Transverse colon (tissue), 4 donors: Measurements from ENCODE around the gene AKR1E2. TPM values are rescaled to one million over a fixed set of nuclear protein-coding genes. Genes with fewer than 3 reads are reported as not detected.

Experiments
- DNase-seq: peaks from one replicate; pipeline ENCODE4 v3.0.0-alpha.2; 2019
- H3K27ac ChIP-seq, 4 donors: fragments of 200-600 bp; sonication (generic); 2 replicates each; pipeline ENCODE4 v1.5.1; 2016 to 2018; ENCODE audit warnings: inconsistent platforms in 4 of 4
- H3K27me3 ChIP-seq: fragments of 200-600 bp; sonication (generic); 2 replicates; pipeline ENCODE4 v1.5.1; 2017; ENCODE audit warnings: inconsistent platforms
- H3K36me3 ChIP-seq, 4 donors: fragments of 200-600 bp; sonication (generic); 2 replicates each; pipeline ENCODE4 v1.5.1; 2017 to 2019; ENCODE audit warnings: inconsistent platforms in 4 of 4
- H3K4me1 ChIP-seq, 4 donors: fragments of 200-600 bp; sonication (generic); 2 replicates each; pipeline ENCODE4 v1.5.1; 2017 to 2020; ENCODE audit warnings: inconsistent platforms in 4 of 4
- H3K4me3 ChIP-seq, 4 donors: fragments of 200-600 bp; sonication (generic); 1 replicate in 1 of 4; 2 replicates in 3 of 4; pipeline versions ENCODE4 v1.5.1 to v1.6.1; 2017 to 2019; ENCODE audit warnings: inconsistent platforms in 4 of 4
- H3K9me3 ChIP-seq, 2 donors: fragments of 200-600 bp; sonication (generic); 2 replicates each; pipeline ENCODE4 v1.5.1; 2017 to 2019; ENCODE audit warnings: inconsistent platforms in 2 of 2
- EP300 ChIP-seq: sonication (generic); formaldehyde crosslinking; IDR thresholded peaks from one replicate; pipeline ENCODE4 v1.6.1; 2017; ENCODE audit warnings: antibody characterized with exemption, low read depth
- POLR2A ChIP-seq: fragments of 450-650 bp; IDR thresholded peaks from one replicate; pipeline ENCODE4 v1.6.1; 2016; ENCODE audit warnings: antibody characterized with exemption, mild to moderate bottlenecking, moderate library complexity
- POLR2AphosphoS5 ChIP-seq, 3 donors: sonication (generic); formaldehyde crosslinking; IDR thresholded peaks; one replicate each; pipeline ENCODE4 v1.6.1; 2016; ENCODE audit warnings: antibody characterized with exemption in 3 of 3
- WGBS, 2 donors: methylation state at CpG; one replicate each; pipeline ENCODE4 v1.1.5; 2018; ENCODE audit warnings: low coverage in 1 of 2; 5-methylcytosine and 5-hydroxymethylcytosine counted together
- in situ Hi-C, 4 donors: fragments of 200-750 bp; cut with MboI; loops; one replicate each; pipeline versions ENCODE4 v1.15.0 to v1.15.1; 2017; ENCODE audit warnings: low sequenced_read_pairs in 3 of 4, low pct_ligation_motif_present in 1 of 4, low pct_unique_long_range_greater_than_20kb in 1 of 4
- intact Hi-C: fragments of 100-400 bp; cut with DNase I; formaldehyde crosslinking; loops from one replicate; pipeline ENCODE4 v1.15.1; 2023; ENCODE audit warnings: low total_unique reads
- total RNA-seq, 4 donors: library from RNA; depleted of rRNA; stranded (reverse); fragments of >200 nt; gene quantifications; one replicate each; pipeline ENCODE4 v1.1.0, GENCODE V29; 2016
- TF ChIP-seq, protein P1 (sequence below), 5 experiments: fragments of 200-600 bp in 3 of 5; fragments of 450-650 bp in 2 of 5; sonication (generic) in 3 of 5; IDR thresholded peaks; 1 replicate in 2 of 5; 2 replicates in 3 of 5; pipeline ENCODE4 v1.5.1; 2016 to 2017; ENCODE audit warnings: antibody characterized with exemption in 5 of 5, inconsistent platforms in 3 of 5, mild to moderate bottlenecking in 2 of 5, moderate library complexity in 1 of 5

AKR1E2 gene
- total RNA-seq, 4 donors from 2014 or later, result 3.8 to 34.8 (median 5.3) TPM

DNA sequence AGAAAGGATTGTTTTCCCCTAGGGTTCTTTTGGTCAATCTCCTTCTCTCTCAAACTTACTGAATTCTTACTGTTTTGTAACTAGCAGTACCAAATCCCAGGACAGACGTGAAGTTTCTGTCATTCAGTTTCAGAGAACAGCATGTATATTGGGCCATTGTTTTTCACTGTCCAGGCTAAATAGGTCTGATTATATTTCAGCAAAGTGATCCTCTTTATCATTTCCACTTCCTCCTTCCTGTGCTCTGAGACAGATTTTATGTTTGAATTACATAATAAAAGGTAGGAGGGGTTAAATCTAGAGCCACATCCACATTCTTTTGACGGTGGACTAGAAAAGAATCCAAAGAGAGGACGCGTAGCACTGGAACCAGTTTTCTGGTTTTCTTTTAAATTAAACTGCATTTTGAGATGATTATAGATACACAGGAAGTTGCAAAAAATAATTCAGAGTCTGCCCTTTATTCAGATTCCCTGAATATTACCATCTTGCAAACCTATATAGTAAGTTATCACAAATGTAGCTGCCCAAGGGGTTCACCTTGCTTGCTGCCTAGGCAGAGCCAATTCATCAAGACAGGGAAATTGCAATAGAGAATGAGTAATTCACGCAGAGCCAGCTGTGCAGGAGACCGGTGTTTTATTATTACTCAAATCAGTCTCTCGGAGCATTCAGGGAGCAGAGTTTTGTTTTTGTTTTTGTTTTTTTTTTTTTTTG, 40.1 kb downstream of the AKR1E2 start:
- DNase-seq, result no peak
- H3K4me3 ChIP-seq, result no peak overlapping the region
- TF ChIP-seq EP300, result no peak
- no peak for TF ChIP-seq POLR2A
- TF ChIP-seq, protein P1, sequence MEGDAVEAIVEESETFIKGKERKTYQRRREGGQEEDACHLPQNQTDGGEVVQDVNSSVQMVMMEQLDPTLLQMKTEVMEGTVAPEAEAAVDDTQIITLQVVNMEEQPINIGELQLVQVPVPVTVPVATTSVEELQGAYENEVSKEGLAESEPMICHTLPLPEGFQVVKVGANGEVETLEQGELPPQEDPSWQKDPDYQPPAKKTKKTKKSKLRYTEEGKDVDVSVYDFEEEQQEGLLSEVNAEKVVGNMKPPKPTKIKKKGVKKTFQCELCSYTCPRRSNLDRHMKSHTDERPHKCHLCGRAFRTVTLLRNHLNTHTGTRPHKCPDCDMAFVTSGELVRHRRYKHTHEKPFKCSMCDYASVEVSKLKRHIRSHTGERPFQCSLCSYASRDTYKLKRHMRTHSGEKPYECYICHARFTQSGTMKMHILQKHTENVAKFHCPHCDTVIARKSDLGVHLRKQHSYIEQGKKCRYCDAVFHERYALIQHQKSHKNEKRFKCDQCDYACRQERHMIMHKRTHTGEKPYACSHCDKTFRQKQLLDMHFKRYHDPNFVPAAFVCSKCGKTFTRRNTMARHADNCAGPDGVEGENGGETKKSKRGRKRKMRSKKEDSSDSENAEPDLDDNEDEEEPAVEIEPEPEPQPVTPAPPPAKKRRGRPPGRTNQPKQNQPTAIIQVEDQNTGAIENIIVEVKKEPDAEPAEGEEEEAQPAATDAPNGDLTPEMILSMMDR (IDR thresholded peaks at IDR 0.05), result no peak
- no peak for TF ChIP-seq POLR2AphosphoS5 (IDR thresholded peaks at IDR 0.05)
- no peaks in the 10 kb centered on the region for H3K9me3 ChIP-seq
- H3K27me3 ChIP-seq, result no peaks in the 10 kb centered on the region
- intact Hi-C loops, result no loop called here
- in situ Hi-C loops, result no loop called here
- WGBS, 2 donors, result 59 to 75% methylated on average over 7 of the region's 7 CpGs
- no peak overlapping the region for H3K27ac ChIP-seq
- no peaks in the 10 kb centered on the region for H3K4me1 ChIP-seq
- no peaks in the 10 kb centered on the region for H3K36me3 ChIP-seq

DNA sequence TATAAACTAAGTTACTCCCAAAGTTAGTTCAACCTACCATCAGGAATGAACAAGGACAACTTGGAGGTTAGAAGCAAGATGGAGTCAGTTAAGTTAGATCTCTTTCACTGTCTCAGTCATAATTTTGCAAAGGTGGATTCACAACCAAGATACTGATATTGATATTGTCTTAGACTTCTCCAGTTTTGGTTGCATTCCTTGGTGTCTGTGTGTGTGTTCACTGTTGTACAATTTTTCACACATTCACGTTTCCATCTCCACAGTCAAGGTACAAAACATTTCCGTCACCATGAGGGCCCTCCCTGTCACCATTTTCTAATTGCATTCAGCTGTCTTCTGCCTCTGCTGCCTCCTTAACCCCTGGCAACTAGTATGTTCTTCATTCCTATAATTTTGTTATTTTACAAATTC, 41.1 kb downstream of the AKR1E2 start:
- WGBS, 2 donors, result 50 to 81% methylated on average over 2 of the region's 2 CpGs
- DNase-seq, result no peak
- no peaks in the 10 kb centered on the region for H3K36me3 ChIP-seq
- in situ Hi-C loops, result no loop called here
- intact Hi-C loops, result no loop called here
- H3K27me3 ChIP-seq, result no peaks in the 10 kb centered on the region
- no peaks in the 10 kb centered on the region for H3K4me1 ChIP-seq
- H3K9me3 ChIP-seq, result no peaks in the 10 kb centered on the region
- H3K4me3 ChIP-seq, result no peak overlapping the region
- H3K27ac ChIP-seq, result no peak overlapping the region
- TF ChIP-seq EP300, result no peak
- TF ChIP-seq POLR2AphosphoS5 (IDR thresholded peaks at IDR 0.05), result no peak
- TF ChIP-seq POLR2A, result no peak
- TF ChIP-seq, protein P1 (IDR thresholded peaks at IDR 0.05), result no peak

GRCh38 chr10:4867520-4868356, 41.7 kb downstream of the AKR1E2 start:
- no peaks in the 10 kb centered on the region for H3K36me3 ChIP-seq
- in situ Hi-C loops (no loop called here), intact Hi-C loops (no loop called here)
- H3K27me3 ChIP-seq, result no peaks in the 10 kb centered on the region
- no peak overlapping the region for H3K4me3 ChIP-seq
- H3K4me1 ChIP-seq, result no peaks in the 10 kb centered on the region
- no peaks in the 10 kb centered on the region for H3K9me3 ChIP-seq
- TF ChIP-seq, protein P1 (IDR thresholded peaks at IDR 0.05), result no peak
- no peak for TF ChIP-seq POLR2A
- TF ChIP-seq POLR2AphosphoS5 (IDR thresholded peaks at IDR 0.05), result no peak
- H3K27ac ChIP-seq, result no peak overlapping the region
- no peak for DNase-seq
- 70 to 79% methylated on average over 6 to 9 of the region's 9 CpGs for WGBS, 2 donors

- 49 to 85% methylated on average over 3 of the region's 3 CpGs for WGBS, 2 donors
- DNase-seq, result no peak
- Histone ChIP-seq H3K4me1 (no peaks in the 10 kb centered on the region), H3K4me3 (no peak overlapping the region), H3K27me3 (no peaks in the 10 kb centered on the region), H3K36me3 (no peaks in the 10 kb centered on the region), H3K9me3 (no peaks in the 10 kb centered on the region), H3K27ac (no peak overlapping the region)
- TF ChIP-seq, protein P1 (IDR thresholded peaks at IDR 0.05), result no peak
- no peak for TF ChIP-seq EP300
- TF ChIP-seq POLR2A, result no peak
- TF ChIP-seq POLR2AphosphoS5 (IDR thresholded peaks at IDR 0.05), result no peak
- in situ Hi-C loops, result no loop called here
- intact Hi-C loops, result no loop called here
Measured at GRCh38 chr10:4868357-4868657, 42.3 kb downstream of the AKR1E2 start.
